Right ventricle myocardium superior (tissue), 1 donor: ENCODE measurements around the gene SPDYE4. TPM values are rescaled to one million over a fixed set of nuclear protein-coding genes. Genes with fewer than 3 reads are reported as not detected.

Source experiments
- ATAC-seq: fragments of 200-7000 bp; cut with Tn5 transposase; one replicate; pipeline ENCODE4 v1.9.1; 2020; ENCODE audit warnings: mild to moderate bottlenecking; ENCODE audit not compliant: poor library complexity
- DNase-seq: peaks from one replicate; pipeline ENCODE4 v3.0.0-alpha.2; 2020
- intact Hi-C: fragments of 100-400 bp; cut with DNase I; formaldehyde crosslinking; loops from one replicate; pipeline ENCODE4 v1.11.2; 2022
- total RNA-seq: library from RNA; stranded (reverse); fragmentation: NEBNext Ultra II Directional; extraction: Animal tissue kit (Norgen Biotek cat#: 25700); gene quantifications from one replicate; pipeline ENCODE4 v1.2.1, GENCODE V29; 2021
- donor health status: DM: no; HTN: yes; CAD: no; lungs with severe emphysema.

The SPDYE4 gene
- total RNA-seq, 1 donor from 2014 or later = not detected

GRCh38 chr17:8789743-8790142 is 31.4 kb upstream of the SPDYE4 start:
- no peak for ATAC-seq
- intact Hi-C loops = loop anchor here (10.0 kb wide), 1 partner anchor 375 kb away; no protein-coding TSS in a partner anchor
- no peak for DNase-seq

GRCh38 chr17:8788998-8789397 is 30.7 kb upstream of the SPDYE4 start:
- intact Hi-C loops = loop anchor here (10.0 kb wide), 1 partner anchor 374 kb away; no protein-coding TSS in a partner anchor
- DNase-seq (no peak), ATAC-seq (no peak)

DNA sequence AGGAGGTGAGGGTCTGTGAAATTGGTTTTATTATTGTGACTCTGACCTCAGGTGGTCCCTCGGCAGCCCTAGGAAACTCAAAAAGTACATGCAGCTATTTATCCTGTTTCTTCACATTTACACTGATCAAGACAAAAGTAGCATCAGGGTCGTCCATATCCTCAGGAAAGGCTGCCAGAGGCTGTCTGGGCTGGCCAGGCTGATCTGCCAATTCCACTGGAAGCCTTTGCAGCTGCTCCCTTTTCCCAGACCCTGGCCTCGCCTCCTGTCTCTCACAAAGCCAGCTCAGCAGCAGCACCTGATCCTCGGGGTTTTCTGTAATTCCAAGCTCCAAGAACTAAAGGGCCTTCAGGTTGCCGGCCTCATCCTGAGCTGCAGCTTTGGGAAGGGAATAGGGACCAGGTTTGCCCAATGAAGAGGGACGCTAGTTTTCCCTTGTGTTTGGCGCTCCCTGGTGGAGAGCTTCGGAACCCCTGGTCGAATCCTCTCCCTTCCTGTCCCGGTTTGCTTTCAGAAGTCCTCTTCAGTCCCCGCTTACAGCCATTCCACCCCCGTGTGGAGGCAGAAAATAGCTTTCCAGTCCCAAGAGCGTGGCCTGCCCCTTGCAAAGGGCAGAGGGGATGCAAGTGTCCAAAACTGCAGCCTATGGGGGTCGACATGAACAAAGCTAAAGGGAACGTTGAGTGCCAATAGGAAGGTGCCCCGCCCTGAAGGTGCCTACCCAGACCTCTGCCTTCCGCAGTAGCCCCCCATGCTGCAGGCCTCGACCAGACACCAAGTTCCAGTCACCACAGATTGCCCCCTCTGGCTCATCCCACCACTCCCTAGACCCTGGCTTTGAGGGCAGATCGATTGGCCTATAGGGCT is 27.4 kb upstream of the SPDYE4 start:
- intact Hi-C loops = loop anchor here (10.0 kb wide), 1 partner anchor 371 kb away; no protein-coding TSS in a partner anchor
- peak; percentile 84 for DNase-seq
- peak; percentile 92 for ATAC-seq

DNA sequence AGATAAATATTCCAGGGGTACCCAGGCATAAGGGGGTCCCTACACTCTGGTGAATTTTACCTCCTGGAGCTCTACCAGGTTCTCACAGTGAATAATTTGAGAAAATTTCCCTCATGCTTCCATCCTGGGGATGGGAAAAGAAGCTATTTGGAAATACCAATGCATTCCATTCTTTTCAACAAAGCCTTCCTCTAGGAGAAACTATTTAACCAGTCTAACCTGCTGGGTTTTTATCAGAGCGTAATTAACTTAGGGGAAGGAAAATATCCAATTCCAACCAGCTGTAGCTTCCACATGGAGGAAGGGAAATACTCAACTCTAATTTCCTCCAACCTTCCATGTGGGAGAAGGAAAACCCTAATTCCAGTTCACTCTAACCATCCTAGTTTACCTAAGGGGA is 23.8 kb upstream of the SPDYE4 start:
- ATAC-seq (no peak), DNase-seq (no peak)
- intact Hi-C loops = loop anchor here (10.0 kb wide), 1 partner anchor 367 kb away; no protein-coding TSS in a partner anchor

GRCh38 chr17:8781776-8782175 is 23.4 kb upstream of the SPDYE4 start:
- DNase-seq (no peak), ATAC-seq (no peak)
- intact Hi-C loops = loop anchor here (10.0 kb wide), 1 partner anchor 367 kb away; no protein-coding TSS in a partner anchor

- intact Hi-C loops = no loop called here
- ATAC-seq (no peak), DNase-seq (no peak)
These were observed 18.5 kb upstream of the SPDYE4 start for GRCh38 chr17:8776881-8777280.

DNA sequence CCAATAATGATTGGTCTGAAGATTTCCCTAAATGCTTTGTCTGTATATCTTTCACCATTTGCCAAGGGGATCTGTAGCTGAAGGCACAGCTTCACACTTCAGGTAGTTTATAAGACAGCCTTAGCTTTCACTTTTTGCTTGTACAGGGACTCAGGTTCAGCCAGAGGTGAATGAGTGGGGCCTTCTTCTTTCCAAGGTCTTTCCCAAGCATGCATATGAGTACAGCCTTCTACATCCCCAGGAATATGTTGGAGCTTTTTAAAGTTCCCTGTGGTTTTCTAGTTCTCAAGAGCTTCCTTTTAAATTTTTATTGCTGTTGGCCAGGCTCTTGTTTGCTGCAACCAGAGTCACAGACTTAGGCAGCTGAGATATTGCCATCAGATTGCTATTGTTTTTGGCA is 17.9 kb upstream of the SPDYE4 start:
- DNase-seq (no peak), ATAC-seq (no peak)
- intact Hi-C loops = no loop called here

DNA sequence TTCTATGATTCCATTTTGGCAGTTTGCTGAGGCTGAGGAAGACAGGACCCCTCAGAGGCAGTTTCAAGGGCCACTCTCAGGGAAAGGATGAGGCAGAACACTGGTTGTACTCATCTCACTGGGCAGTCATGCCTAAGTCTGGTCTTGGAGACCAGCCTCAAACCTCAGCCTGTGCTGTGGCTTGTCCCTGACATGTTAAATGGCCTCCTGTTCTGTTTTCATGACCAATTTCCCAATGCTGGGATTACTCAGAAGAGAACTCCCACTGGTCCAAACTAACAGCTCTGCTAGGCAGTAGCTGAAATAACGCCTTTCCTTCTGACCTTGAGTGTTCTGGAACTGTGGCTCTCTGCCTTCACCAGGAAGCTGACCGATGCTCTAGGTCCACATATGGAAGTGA is 8.4 kb upstream of the SPDYE4 start:
- DNase-seq (no peak), ATAC-seq (no peak)
- intact Hi-C loops = no loop called here

GRCh38 chr17:8762012-8762411 is 3.7 kb upstream of the SPDYE4 start:
- ATAC-seq (no peak), DNase-seq (no peak)
- intact Hi-C loops = no loop called here

GRCh38 chr17:8757189-8757588 is 1.2 kb downstream of the SPDYE4 start:
- intact Hi-C loops = no loop called here

GRCh38 chr17:8755590-8756255 is 2.6 kb downstream of the SPDYE4 start:
- intact Hi-C loops = no loop called here
- ATAC-seq (no peak), DNase-seq (no peak)

More at GRCh38 chr17:8757189-8757588, 1.2 kb downstream of the SPDYE4 start:
- no peak for DNase-seq
- ATAC-seq = no peak

- intact Hi-C loops = no loop called here
- ATAC-seq (no peak), DNase-seq (no peak)
These were observed 3.5 kb downstream of the SPDYE4 start for GRCh38 chr17:8754890-8755289.

- ATAC-seq (no peak), DNase-seq (no peak)
- intact Hi-C loops = no loop called here
These were observed 4.3 kb downstream of the SPDYE4 start for GRCh38 chr17:8753976-8754440.

DNA sequence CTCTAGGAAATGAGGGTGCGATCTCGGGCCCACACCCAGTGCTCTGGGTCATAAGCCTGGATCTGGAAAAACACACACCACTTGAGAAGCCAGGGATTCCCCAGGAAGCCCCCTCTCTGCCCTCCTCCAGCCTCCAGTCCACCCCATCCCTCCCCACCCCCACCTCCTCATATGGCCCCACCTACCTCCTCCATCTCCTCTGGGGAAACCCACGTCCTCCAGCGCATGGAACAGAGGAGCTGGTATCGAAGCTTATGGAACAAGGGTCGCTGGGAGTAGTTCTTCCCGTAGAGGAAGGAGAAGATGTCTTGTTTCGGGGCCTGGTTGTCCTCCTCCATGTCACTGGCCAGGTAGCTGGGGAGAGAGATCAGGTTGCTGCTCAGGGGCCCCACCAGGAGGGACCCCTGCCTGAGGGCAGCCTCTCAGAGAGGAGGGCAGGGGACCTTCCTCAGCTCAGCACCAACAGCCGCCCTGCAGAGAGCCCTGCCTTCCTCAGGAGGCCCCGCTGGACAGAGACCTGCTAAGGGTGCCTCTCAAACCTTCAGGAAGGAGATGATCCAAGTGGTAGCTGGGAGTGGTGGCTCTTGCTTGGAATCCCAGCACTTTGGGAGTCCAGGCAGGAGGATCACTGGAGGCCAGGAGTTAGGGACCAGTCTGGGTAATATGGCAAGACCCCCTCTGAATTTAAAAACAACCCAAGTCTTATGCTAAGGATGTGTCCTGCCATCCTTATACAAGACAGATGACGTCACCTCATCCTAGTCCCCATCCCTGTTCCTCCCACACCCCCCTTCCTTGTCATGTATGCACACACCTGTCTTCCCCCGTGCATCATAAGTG is 5.0 kb downstream of the SPDYE4 start:
- intact Hi-C loops = no loop called here
- DNase-seq (no peak), ATAC-seq (no peak)

DNA sequence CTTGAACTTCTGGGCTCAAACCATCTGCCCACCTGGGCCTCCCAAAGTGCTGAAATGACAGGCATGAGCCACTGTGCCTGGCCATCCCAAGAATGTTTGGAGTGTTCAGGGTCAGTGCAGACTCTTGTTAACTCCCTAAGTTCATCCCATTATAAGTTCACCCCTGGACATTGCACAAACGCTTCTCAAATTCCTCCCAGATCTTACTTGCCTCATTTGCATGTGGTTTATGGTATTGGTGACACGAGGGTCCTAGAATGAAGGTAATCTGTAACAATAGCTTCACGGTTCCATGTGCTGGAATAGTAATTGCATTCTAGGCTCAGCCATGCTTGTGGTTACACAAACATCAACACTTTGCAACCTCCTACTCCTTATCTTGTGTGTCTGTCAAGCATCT is 8.7 kb downstream of the SPDYE4 start:
- intact Hi-C loops = no loop called here
- DNase-seq = no peak
- no peak for ATAC-seq

DNA sequence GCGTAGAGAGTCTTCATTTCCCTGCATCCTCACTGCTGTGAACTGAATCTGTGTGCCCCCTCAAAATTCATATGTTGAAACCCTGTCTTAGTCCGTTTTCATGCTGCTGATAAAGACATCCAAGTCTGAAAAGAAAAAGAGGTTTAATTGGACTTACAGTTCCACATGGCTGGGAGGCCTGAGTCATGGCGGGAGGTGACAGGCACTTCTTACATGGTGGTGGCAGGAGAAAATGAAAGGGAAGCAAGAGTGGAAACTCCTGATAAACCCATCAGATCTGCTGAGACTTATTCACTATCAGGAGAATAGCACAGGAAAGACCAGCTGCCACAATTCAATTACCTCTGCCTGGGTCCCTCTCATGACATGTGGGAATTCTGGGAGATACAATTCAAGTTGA is 10.6 kb downstream of the SPDYE4 start:
- intact Hi-C loops = no loop called here
- no peak for ATAC-seq
- no peak for DNase-seq

DNA sequence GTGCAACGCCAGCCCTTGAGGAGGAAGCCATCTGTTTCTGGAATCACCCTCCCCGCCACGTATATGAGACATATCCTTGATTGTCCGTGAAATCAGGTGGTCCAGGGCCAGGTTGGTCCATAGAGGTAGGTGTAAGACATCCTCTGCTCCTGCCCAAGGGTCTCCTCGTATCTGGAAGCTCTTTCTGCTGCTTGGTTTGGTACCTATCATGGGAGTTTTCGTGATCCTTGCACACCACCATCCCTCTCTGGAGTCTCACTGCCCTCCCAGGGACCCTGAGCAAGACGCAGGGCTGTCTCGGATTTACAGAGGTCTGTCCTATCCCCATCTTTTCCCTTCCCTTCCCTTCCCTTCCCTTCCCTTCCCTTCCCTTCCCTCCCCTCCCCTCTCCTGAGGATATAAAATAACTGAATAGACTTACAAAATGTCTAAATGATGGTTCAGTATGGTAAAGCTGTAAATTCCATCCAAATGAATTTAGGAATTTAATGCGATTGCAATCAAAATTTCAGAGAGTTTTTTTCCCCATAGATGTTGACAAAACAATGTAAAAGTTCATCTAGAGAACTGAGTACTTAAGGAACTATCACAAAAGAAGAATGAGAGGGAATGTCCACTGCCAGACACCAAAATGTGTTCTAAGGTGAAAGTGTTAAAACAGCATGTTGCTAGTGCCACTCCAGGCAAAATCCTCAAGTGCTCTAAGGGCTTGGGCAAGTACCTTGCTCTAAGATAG is 11.7 kb downstream of the SPDYE4 start:
- DNase-seq = no peak
- no peak for ATAC-seq
- intact Hi-C loops = no loop called here
